Endothelial cell (in vitro differentiated cells): ENCODE results near the gene PIP5K1B. TPM values are rescaled to one million over a fixed set of nuclear protein-coding genes. Genes with fewer than 3 reads are reported as not detected.

Experiments
- DNase-seq: peaks from one replicate; pipeline ENCODE4 v3.0.0; 2021; ENCODE audit warnings: low spot score
- H3K27ac Mint-ChIP-seq: one replicate; pipeline ENCODE4 v1.8.0; 2021; ENCODE audit warnings: mixed read lengths, inconsistent platforms; ENCODE audit not compliant: unreplicated experiment
- H3K27me3 Mint-ChIP-seq: one replicate; pipeline ENCODE4 v1.8.0; 2021; ENCODE audit warnings: mild to moderate bottlenecking, moderate library complexity, mixed read lengths, inconsistent platforms; ENCODE audit not compliant: unreplicated experiment
- H3K36me3 Mint-ChIP-seq: one replicate; pipeline ENCODE4 v1.8.0; 2021; ENCODE audit warnings: mild to moderate bottlenecking, low read depth, mixed read lengths, inconsistent platforms; ENCODE audit not compliant: unreplicated experiment
- H3K4me1 Mint-ChIP-seq: one replicate; pipeline ENCODE4 v1.8.0; 2021; ENCODE audit warnings: mild to moderate bottlenecking, mixed read lengths, inconsistent platforms; ENCODE audit not compliant: unreplicated experiment
- H3K4me3 Mint-ChIP-seq: one replicate; pipeline ENCODE4 v1.8.0; 2021; ENCODE audit warnings: mild to moderate bottlenecking, mixed read lengths, inconsistent platforms; ENCODE audit not compliant: unreplicated experiment
- H3K9me3 Mint-ChIP-seq: one replicate; pipeline ENCODE4 v1.8.0; 2021; ENCODE audit warnings: mixed read lengths, inconsistent platforms; ENCODE audit not compliant: unreplicated experiment
- total RNA-seq: library from RNA; stranded (reverse); fragmentation: NEBNext Ultra II Directional; extraction: Animal tissue kit (Norgen Biotek cat#: 25700); gene quantifications from one replicate; pipeline ENCODE4 v1.2.1, GENCODE V29; 2021; ENCODE audit not compliant: unreplicated experiment
- TF ChIP-seq, protein P1 (sequence below): fragments of 200-600 bp; sonication (generic); IDR thresholded peaks from one replicate; pipeline ENCODE4 v1.5.0; 2021; ENCODE audit warnings: antibody characterized with exemption; ENCODE audit not compliant: unreplicated experiment

Gene PIP5K1B
- total RNA-seq, 1 donor from 2014 or later, result 1.8 TPM

DNA sequence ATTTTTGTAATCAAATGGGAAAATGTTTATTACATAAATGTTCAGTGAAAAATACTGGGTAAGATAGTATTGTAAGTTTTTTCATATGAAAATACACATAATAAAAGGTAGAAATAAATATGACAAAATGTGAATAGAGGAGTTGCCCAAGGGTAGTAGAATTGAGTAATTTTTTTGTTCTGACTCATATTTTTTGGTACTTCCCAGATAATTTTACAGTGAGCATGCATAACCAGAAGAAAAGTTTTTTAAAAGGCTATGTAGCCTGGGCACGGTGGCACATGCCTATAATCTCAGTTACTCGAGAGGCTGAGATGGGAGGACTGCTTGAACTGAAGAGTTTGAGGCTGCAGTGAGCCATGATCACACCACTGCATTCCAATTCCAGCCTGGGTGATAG lies 116.9 kb downstream of the PIP5K1B start:
- H3K27me3 Mint-ChIP-seq, result no peaks in the 10 kb centered on the region
- H3K36me3 Mint-ChIP-seq, result no peaks in the 10 kb centered on the region
- no peaks in the 10 kb centered on the region for H3K9me3 Mint-ChIP-seq
- TF ChIP-seq, protein P1, sequence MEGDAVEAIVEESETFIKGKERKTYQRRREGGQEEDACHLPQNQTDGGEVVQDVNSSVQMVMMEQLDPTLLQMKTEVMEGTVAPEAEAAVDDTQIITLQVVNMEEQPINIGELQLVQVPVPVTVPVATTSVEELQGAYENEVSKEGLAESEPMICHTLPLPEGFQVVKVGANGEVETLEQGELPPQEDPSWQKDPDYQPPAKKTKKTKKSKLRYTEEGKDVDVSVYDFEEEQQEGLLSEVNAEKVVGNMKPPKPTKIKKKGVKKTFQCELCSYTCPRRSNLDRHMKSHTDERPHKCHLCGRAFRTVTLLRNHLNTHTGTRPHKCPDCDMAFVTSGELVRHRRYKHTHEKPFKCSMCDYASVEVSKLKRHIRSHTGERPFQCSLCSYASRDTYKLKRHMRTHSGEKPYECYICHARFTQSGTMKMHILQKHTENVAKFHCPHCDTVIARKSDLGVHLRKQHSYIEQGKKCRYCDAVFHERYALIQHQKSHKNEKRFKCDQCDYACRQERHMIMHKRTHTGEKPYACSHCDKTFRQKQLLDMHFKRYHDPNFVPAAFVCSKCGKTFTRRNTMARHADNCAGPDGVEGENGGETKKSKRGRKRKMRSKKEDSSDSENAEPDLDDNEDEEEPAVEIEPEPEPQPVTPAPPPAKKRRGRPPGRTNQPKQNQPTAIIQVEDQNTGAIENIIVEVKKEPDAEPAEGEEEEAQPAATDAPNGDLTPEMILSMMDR, result no peak
- no peak overlapping the region for H3K4me3 Mint-ChIP-seq
- H3K27ac Mint-ChIP-seq, result no peak overlapping the region
- DNase-seq, result no peak
- no peaks in the 10 kb centered on the region for H3K4me1 Mint-ChIP-seq

DNA sequence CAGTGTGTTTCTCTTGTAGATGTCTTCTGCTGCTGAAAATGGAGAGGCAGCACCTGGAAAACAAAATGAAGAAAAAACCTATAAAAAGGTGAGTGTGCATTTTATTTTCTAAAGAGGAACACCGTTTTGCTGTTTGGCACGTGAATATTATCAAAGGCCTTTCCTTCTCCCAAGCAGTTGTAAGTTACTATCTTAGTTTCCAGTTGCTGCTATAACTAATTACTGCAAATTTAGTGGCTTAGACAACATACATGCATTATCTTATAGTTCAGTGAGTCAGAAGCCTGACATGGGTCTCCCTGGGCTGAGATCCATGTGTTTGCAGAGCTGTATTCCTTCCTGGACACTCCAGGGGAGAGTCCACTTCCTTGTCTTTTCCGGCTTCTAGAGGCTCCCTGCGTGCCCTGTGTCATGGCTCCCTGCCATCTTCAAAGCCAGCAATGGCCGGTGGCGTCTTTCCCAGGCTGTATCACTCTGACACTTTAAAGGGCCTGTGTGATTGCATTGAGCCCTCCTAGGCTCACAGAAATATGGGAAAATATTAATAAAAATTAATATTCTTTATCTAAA lies 117.6 kb downstream of the PIP5K1B start:
- H3K4me3 Mint-ChIP-seq, result no peak overlapping the region
- no peaks in the 10 kb centered on the region for H3K9me3 Mint-ChIP-seq
- TF ChIP-seq, protein P1, result no peak
- no peaks in the 10 kb centered on the region for H3K4me1 Mint-ChIP-seq
- H3K27ac Mint-ChIP-seq, result no peak overlapping the region
- H3K36me3 Mint-ChIP-seq, result no peaks in the 10 kb centered on the region
- H3K27me3 Mint-ChIP-seq, result no peaks in the 10 kb centered on the region
- no peak for DNase-seq

DNA sequence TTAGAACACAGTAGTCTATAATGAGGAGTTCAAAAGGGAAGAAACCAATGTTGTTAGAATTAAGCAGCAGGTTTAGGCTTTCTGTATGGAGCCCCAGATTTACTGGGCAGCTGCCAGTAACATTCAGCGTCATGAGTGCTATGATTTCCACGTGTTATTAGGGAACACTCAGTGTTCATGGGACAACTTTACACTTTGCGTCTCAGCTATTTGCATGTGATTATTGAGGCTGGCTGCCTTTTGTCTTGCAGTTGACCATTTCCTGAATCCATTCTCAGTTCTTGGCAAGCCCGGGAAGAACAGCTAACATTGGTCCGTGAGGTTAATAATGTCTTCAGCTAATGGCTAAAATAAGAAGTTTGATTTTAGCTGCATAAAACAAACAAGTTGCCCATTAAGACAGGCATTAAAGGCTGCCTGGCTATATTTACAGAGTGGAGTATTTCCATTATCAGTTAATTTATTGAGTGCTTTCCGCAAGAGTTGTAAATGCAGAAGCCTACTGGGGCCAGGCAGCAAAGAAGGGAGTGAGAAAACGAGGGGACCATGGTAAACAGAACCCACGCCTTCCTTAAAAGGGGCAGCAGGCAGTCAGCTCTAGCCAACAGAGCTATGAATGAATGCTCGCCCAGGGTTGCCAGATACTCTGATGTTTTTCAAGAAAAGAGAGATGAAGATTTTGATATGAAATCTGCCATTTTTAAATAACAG lies 120.9 kb downstream of the PIP5K1B start:
- peaks cover 16% of the 10 kb centered on the region for H3K4me1 Mint-ChIP-seq
- TF ChIP-seq, protein P1, result no peak
- H3K4me3 Mint-ChIP-seq, result no peak overlapping the region
- no peak overlapping the region for H3K27ac Mint-ChIP-seq
- no peaks in the 10 kb centered on the region for H3K27me3 Mint-ChIP-seq
- H3K36me3 Mint-ChIP-seq, result no peaks in the 10 kb centered on the region
- no peak for DNase-seq
- H3K9me3 Mint-ChIP-seq, result no peaks in the 10 kb centered on the region

DNA sequence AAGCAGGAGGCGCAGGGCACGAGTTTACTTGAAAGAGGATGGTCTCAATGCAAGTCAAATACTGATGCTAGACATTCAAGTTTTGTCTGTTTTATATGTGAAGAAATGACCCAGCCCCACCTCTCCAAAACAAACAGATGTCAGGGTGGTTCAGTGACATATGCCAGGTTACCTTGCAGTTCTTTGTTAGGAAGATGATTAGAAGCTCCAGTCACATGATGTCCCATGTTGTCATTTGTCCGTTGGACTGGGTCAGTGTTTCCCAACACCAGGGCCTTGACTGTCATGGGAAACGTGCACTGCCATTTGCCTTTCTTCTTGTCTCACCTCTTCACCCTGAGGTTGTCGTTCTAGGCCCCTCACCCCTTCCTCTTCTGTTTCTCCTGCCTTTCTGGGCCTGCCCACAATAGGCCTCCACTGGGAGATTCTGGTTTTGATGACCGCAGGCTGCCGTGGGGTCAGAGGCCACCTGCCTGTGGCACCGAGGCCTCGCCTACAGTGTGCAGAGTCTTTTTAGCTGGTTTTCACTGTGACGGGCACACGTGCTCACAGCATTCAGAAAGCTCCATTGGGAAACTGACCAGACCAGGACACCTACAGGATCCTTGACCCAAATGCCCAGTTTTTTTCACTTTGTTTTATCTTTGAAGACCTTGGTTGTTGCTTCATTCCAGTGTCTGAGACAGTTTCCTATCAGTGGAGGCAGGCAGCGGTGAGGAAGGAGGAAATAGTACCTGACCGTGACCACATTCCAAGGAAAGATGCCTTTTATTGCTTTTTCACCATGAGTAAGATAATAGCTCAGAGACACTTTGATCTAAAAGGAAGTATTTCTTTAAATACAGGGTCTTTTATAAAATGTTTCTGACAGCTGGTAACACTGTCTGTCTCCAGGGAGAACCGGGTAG lies 123.1 kb downstream of the PIP5K1B start:
- Mint-ChIP-seq H3K4me1 (peaks cover 16% of the 10 kb centered on the region), H3K36me3 (no peaks in the 10 kb centered on the region), H3K27ac (no peak overlapping the region), H3K9me3 (no peaks in the 10 kb centered on the region), H3K27me3 (no peaks in the 10 kb centered on the region), H3K4me3 (no peak overlapping the region)
- DNase-seq, result no peak
- TF ChIP-seq, protein P1, result no peak

DNA sequence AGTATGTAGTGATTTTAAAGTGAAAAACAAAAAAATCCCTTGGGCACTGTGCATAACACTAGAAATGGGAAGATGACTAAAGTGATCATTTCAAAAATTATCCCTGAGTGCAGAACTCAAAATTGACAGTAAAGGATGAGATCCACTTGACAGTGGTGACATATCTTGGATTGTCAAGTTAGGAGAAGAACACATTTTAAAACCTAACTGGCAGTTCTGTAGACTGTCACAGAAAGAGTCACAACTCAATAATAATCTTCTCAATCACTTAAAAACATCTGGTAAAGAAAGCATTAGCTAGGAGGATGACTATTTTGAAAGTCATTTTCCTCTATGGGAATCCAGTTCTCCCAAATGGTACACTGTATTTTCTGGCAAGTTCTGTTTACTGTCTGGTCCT lies 127.1 kb downstream of the PIP5K1B start:
- Mint-ChIP-seq H3K4me3 (no peak overlapping the region), H3K27me3 (no peaks in the 10 kb centered on the region), H3K4me1 (peaks cover 22% of the 10 kb centered on the region), H3K9me3 (no peaks in the 10 kb centered on the region), H3K27ac (no peak overlapping the region), H3K36me3 (no peaks in the 10 kb centered on the region)
- DNase-seq, result no peak
- TF ChIP-seq, protein P1, result no peak
